HG03575 (cell line): ENCODE measurements around the gene ANKRD24.
"Not testable (repeated sequence)": the region's sequence is repeated elsewhere in the genome, so short reads cannot be mapped to it uniquely, and the experiment has no call there.

Experiments
- ATAC-seq: cut with Tn5 transposase; IDR thresholded peaks from one replicate; pipeline ENCODE4 v1.9.1; 2021; ENCODE audit not compliant: unreplicated experiment, insufficient number of reproducible peaks, low FRiP score; ENCODE audit errors: extremely low read depth

The ANKRD24 gene

GRCh38 chr19:4257025-4257424 lies 74.5 kb downstream of the ANKRD24 start:
- ATAC-seq, result no peak

GRCh38 chr19:4258181-4258580 lies 75.7 kb downstream of the ANKRD24 start:
- no peak for ATAC-seq

GRCh38 chr19:4260613-4261191 lies 78.2 kb downstream of the ANKRD24 start:
- ATAC-seq, result no peak

GRCh38 chr19:4264812-4265211 lies 82.3 kb downstream of the ANKRD24 start:
- no peak for ATAC-seq

GRCh38 chr19:4266253-4267000 lies 83.9 kb downstream of the ANKRD24 start:
- no peak for ATAC-seq

GRCh38 chr19:4267101-4267900 lies 84.8 kb downstream of the ANKRD24 start:
- no peak for ATAC-seq

GRCh38 chr19:4267901-4268815 lies 85.7 kb downstream of the ANKRD24 start:
- ATAC-seq, result no peak

GRCh38 chr19:4268816-4269430 lies 86.4 kb downstream of the ANKRD24 start:
- no peak for ATAC-seq

GRCh38 chr19:4272894-4273293 lies 90.4 kb downstream of the ANKRD24 start:
- ATAC-seq, result no peak

GRCh38 chr19:4274321-4274686 lies 91.8 kb downstream of the ANKRD24 start:
- ATAC-seq, result not testable (repeated sequence)
